Activated CD8-positive, alpha-beta memory T cell treated with anti-CD3 and anti-CD28 coated beads, Interleukin-2, amount 50 U/mL, for 48 hours (primary cell): ENCODE data around the gene TOE1.
"Not testable (repeated sequence)": the region's sequence is repeated elsewhere in the genome, so short reads cannot be mapped to it uniquely, and the experiment has no call there.

Source experiments
- DNase-seq: peaks from one replicate; pipeline ENCODE4 v3.0.0-alpha.2; 2020

The TOE1 gene

GRCh38 chr1:45360981-45361380 is 21.0 kb downstream of the TOE1 start:
- not testable (repeated sequence) for DNase-seq

- DNase-seq = no peak
These were observed 24.3 kb downstream of the TOE1 start for GRCh38 chr1:45364294-45364693.

- no peak for DNase-seq
These were observed 25.1 kb downstream of the TOE1 start for GRCh38 chr1:45365051-45365450.

GRCh38 chr1:45370575-45370974 is 30.6 kb downstream of the TOE1 start:
- DNase-seq = no peak

GRCh38 chr1:45373573-45373972 is 33.6 kb downstream of the TOE1 start:
- no peak for DNase-seq

GRCh38 chr1:45375104-45376090 is 35.4 kb downstream of the TOE1 start:
- no peak for DNase-seq

- DNase-seq = no peak
These were observed 38.2 kb downstream of the TOE1 start for GRCh38 chr1:45378184-45378583.

GRCh38 chr1:45379524-45379923 is 39.6 kb downstream of the TOE1 start:
- DNase-seq = no peak

- DNase-seq = no peak
These were observed 40.2 kb downstream of the TOE1 start for GRCh38 chr1:45380125-45380524.

GRCh38 chr1:45380730-45381129 is 40.8 kb downstream of the TOE1 start:
- DNase-seq = no peak

- no peak for DNase-seq
These were observed 41.3 kb downstream of the TOE1 start for GRCh38 chr1:45381243-45381642.

GRCh38 chr1:45383191-45383590 is 43.2 kb downstream of the TOE1 start:
- DNase-seq = no peak

- not testable (repeated sequence) for DNase-seq
These were observed 44.2 kb downstream of the TOE1 start for GRCh38 chr1:45384213-45384612.

- no peak for DNase-seq
These were observed 45.3 kb downstream of the TOE1 start for GRCh38 chr1:45385302-45385701.

- DNase-seq = no peak
These were observed 46.2 kb downstream of the TOE1 start for GRCh38 chr1:45386219-45386618.
